Lower leg skin (tissue), 4 donors: Measurements from ENCODE around the gene SLC22A23. TPM values are rescaled to one million over a fixed set of nuclear protein-coding genes. Genes with fewer than 3 reads are reported as not detected.
A peak's percentile ranks its signal among the peaks of the same experiment; 100 is the strongest.

Experiments
- DNase-seq, 2 donors: peaks; one replicate each; pipeline ENCODE4 v3.0.0-alpha.2; 2019; ENCODE audit warnings: low spot score in 2 of 2
- H3K4me3 ChIP-seq: fragments of 200-600 bp; sonication (generic); 2 replicates; pipeline ENCODE4 v1.5.1; 2017; ENCODE audit warnings: mild to moderate bottlenecking, low read depth; ENCODE audit not compliant: poor library complexity, severe bottlenecking
- POLR2A ChIP-seq, 2 donors: fragments of 450-650 bp; IDR thresholded peaks; one replicate each; pipeline ENCODE4 v1.6.1; 2016 to 2017; ENCODE audit warnings: antibody characterized with exemption in 2 of 2, mild to moderate bottlenecking in 1 of 2, moderate library complexity in 1 of 2
- WGBS, 2 donors: methylation state at CpG; one replicate each; pipeline ENCODE4 v1.1.5; 2018; 5-methylcytosine and 5-hydroxymethylcytosine counted together
- intact Hi-C: fragments of 100-400 bp; cut with DNase I; formaldehyde crosslinking; loops from one replicate; pipeline ENCODE4 v1.15.0; 2023; ENCODE audit warnings: low total_unique reads
- total RNA-seq, 4 donors: library from RNA; depleted of rRNA; stranded (reverse); fragments of >200 nt; gene quantifications; one replicate each; pipeline ENCODE4 v1.1.0, GENCODE V29; 2016
- TF ChIP-seq, protein P1 (sequence below), 3 donors: fragments of 450-650 bp; IDR thresholded peaks; one replicate each; pipeline ENCODE4 v1.5.1; 2016; ENCODE audit warnings: antibody characterized with exemption in 3 of 3, mild to moderate bottlenecking in 3 of 3, moderate library complexity in 2 of 3

Gene SLC22A23
- total RNA-seq, 4 donors from 2014 or later = 29.2 to 50.7 (median 43.2) TPM

DNA sequence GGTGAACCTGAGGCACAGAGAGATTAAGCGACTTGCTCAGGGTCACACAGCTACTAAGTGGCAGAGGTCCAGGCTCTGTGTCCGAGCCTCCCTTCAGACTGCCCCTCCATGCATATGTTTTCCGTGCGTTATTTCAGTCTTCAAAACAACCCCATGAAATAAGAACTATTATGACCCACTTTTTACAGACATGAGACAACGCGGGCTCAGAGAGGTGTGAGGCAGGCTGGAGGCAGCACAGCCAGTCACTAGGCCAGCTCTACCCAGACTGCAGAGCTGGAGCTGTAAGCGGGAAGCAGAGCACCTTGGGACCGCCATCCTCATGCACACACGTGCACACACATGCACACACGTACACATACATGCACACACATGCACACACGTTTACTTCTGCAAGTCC is 135.8 kb downstream of the SLC22A23 start:
- WGBS, 2 donors = 87 to 92% methylated on average over 11 of the region's 11 CpGs
- H3K4me3 ChIP-seq = no peak overlapping the region
- peak in 1 of 2 donors; percentile 70 for DNase-seq
- TF ChIP-seq, protein P1, sequence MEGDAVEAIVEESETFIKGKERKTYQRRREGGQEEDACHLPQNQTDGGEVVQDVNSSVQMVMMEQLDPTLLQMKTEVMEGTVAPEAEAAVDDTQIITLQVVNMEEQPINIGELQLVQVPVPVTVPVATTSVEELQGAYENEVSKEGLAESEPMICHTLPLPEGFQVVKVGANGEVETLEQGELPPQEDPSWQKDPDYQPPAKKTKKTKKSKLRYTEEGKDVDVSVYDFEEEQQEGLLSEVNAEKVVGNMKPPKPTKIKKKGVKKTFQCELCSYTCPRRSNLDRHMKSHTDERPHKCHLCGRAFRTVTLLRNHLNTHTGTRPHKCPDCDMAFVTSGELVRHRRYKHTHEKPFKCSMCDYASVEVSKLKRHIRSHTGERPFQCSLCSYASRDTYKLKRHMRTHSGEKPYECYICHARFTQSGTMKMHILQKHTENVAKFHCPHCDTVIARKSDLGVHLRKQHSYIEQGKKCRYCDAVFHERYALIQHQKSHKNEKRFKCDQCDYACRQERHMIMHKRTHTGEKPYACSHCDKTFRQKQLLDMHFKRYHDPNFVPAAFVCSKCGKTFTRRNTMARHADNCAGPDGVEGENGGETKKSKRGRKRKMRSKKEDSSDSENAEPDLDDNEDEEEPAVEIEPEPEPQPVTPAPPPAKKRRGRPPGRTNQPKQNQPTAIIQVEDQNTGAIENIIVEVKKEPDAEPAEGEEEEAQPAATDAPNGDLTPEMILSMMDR (IDR thresholded peaks at IDR 0.05) = no peak
- TF ChIP-seq POLR2A (IDR thresholded peaks at IDR 0.05) = no peak
- intact Hi-C loops = no loop called here

DNA sequence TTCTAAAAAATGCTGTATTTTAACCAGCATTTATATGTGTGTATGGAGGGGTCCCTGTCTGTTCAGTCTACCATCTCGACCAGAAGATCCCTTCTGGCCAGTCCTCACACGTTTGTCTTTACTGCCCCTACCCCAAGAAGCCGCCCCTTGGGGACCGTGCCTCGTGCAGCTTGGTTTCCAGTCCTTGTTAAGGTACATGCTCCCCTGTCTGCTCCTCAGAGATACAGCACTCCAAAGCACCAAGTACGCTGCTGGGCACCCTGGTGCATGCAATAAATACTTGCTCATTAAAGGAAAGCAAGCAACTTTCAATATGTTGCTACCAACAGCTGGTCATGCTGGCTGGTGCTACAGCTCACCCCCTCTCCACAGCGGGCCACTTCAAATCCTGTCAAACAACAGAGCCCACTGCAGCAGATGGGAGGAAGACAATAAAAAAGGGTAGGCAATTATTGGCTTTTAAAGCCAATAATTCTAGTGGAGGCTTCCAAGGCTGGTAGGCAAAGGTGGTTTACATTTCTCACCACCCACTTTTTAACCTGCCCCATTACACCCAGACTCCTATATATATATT is 136.5 kb downstream of the SLC22A23 start:
- no peak overlapping the region for H3K4me3 ChIP-seq
- TF ChIP-seq POLR2A (IDR thresholded peaks at IDR 0.05) = no peak
- TF ChIP-seq, protein P1 (IDR thresholded peaks at IDR 0.05) = no peak
- DNase-seq = peak in 1 of 2 donors; percentile 78
- WGBS, 2 donors = 92 to 93% methylated on average over 7 of the region's 7 CpGs
- intact Hi-C loops = no loop called here

DNA sequence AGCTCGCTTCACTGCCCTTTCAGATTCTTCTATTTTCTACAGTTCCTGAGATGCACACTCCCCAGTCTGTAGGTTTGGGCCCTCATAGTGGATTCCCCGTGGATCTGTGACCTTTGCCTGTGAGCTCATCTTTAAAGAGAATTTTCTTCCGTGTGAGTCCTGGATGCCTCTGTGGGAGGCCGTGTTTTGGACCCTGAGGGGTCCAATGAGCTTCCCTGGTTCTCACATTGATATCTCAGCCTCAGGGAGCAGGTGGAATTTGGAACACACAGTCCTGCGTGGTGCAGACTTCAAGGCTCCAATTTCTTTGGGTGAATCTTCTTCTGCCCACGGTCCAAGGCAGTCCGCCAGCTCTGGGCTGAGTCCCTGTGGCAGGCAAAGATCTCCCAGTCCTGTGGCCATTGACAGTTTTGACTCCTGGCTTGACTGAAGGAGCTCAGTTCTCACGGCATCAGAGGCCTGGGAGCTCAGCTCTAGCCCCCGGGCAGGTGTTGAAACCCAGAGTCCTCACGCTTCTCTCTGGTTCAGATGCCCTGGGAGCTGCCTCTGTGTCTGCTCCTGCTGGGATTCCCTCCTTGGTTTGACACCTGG is 137.1 kb downstream of the SLC22A23 start:
- 80 to 90% methylated on average over 10 of the region's 10 CpGs for WGBS, 2 donors
- no peak overlapping the region for H3K4me3 ChIP-seq
- peak in 1 of 2 donors; percentile 71 for DNase-seq
- TF ChIP-seq POLR2A (IDR thresholded peaks at IDR 0.05) = no peak
- TF ChIP-seq, protein P1 (IDR thresholded peaks at IDR 0.05) = no peak
- intact Hi-C loops = no loop called here

DNA sequence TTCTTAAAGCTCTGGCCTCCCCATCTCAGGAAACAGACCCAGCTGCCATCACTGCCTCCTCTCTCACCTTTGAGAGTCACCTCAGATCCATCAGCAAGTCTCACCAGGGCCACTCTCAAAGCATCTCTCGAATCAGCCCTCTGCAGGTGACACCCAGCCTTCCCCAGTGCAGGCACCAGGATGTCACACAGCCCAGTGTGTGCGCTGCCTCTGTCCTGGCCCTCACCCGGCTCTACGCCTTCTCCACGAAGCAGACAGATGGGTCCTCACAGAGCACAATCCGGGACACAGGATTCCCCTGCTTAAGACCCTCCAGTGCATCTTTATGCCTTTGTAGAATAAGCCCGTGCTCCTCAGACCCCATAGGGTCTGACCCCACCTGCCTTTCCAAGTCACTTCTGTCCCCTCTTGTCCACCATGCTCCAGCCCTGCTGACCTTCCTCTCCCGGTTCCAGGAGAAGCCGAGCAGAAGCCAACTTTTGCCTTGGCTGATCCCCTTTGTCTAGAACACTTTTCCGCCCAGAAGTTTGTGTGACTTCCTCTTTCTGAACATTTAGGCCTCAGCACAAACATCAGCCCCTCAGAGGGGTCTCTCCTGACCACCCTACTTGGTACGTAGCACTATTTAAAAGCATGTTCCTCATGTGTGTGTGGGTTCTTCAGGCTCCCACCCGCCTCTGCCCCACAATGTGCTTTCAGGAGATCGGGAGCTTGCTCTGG is 137.9 kb downstream of the SLC22A23 start:
- 96 to 98% methylated on average over 13 of the region's 13 CpGs for WGBS, 2 donors
- no peak for TF ChIP-seq POLR2A (IDR thresholded peaks at IDR 0.05)
- TF ChIP-seq, protein P1 (IDR thresholded peaks at IDR 0.05) = no peak
- intact Hi-C loops = no loop called here
- H3K4me3 ChIP-seq = no peak overlapping the region
- DNase-seq = peak in 1 of 2 donors; percentile 76

DNA sequence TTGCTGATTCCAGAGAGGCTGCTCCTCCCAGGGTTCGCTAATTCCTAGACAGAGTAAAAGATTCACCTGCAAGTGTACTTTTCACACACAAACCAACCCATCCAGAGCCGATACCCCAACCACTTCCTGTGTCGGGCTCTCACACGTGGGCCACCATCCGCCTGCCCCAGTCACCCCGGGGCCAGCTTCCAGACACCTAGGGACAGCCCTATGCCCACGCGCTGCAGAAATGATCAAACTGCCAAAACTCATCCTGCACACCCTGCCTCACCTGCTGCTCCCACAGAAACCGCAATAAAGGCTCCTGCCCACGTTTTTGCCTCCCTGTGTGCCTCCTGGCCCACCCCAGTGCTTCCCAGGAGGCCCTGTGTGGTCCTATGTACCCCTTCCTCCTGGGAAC is 138.6 kb downstream of the SLC22A23 start:
- DNase-seq = no peak
- no peak overlapping the region for H3K4me3 ChIP-seq
- intact Hi-C loops = no loop called here
- TF ChIP-seq, protein P1 (IDR thresholded peaks at IDR 0.05) = no peak
- no peak for TF ChIP-seq POLR2A (IDR thresholded peaks at IDR 0.05)
- 78 to 91% methylated on average over 10 of the region's 10 CpGs for WGBS, 2 donors
